ENCODE measurements around the gene PRXL2B. TPM values are rescaled to one million over a fixed set of nuclear protein-coding genes. Genes with fewer than 3 reads are reported as not detected.

Gene PRXL2B
- total RNA-seq, 1 donor from 2014 or later: 29.9 TPM

- no peak for DNase-seq (ENCODE audit: low read depth, low spot score)
These were observed 46.9 kb downstream of the PRXL2B start for GRCh38 chr1:2633366-2633935.

DNA sequence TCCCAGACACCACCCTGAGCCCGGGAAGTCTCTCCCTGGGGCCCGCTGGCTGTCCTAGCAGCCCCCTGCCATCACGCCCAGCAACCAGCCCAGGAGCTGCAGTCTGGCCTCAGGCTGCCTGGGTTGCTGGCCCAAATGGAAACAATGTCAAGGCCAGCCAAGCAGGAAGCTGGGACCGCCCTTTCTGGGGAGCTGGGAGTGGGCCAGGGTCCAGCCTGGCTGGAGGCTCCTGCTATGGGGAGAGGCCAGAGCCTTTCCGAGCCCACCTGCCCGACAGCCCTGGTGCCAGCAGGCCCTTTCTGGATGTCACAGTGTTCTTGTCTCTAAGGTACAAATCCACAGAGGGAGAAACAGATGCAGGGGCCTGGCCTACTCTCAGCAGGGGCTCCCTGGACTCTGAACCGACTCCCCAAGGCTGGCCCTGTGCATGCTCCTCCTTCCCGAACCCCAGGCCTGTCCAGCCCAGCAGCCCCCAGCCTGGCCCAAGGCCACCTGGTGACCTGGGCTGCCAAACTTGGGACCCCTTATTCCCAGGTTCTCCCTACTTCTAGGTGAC lies 47.4 kb downstream of the PRXL2B start:
- DNase-seq (ENCODE audit: low read depth, low spot score): no peak

- DNase-seq (ENCODE audit: low read depth, low spot score): no peak
These were observed 48.9 kb downstream of the PRXL2B start for GRCh38 chr1:2635361-2636010.

DNA sequence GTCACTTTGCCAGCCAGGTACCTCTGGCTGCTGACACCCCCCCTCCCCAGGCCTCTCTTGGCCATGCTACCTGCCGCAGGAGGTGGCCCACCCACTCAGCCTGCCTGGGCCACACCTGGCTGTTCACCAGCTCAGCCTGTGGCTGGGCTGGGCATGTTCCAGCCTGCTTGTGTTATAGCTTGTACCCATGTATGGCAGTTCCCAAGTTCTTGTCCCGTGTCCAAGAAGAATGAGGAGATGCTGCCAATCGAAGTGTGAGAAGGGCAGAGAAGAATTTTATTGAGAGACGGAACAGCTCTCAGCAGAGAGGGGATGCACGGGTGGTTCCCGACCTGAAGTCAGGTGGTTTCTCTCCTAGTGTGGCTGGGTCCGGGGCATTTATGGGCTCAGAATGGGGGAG lies 50.2 kb downstream of the PRXL2B start:
- DNase-seq (ENCODE audit: low read depth, low spot score): no peak

GRCh38 chr1:2637442-2638145 lies 51.0 kb downstream of the PRXL2B start:
- DNase-seq (ENCODE audit: low read depth, low spot score): no peak

DNA sequence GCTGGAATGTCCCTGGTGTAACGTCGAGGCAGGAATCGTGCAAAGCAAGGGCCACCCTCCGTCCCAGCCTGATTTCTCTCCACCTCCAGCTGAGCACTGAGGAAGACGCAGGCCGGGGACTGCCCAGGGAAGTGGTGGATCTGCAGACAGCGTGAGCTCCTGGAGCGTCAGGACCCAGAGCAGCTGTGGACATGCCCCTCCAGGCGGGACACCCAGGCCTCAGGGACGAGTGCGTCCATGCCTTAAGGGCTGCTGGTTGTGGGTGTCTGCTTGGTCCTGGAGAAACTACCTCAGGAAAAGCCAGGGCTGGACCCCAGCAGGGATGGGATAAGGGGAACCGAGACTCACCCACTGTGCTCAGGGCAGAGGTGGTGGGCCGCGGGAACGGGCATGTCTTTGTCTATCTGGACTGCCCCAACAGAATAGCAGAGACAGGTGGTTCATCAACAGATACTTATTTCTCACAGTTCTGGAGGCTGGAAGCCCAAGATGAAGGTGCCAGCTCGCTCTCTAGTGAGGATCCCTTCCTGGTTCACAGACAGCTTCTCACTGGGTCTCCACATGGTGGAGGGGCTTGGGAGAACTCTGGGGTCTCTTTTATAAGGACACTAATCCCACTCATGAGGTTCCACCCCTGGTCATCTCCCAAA lies 52.0 kb downstream of the PRXL2B start:
- no peak for DNase-seq (ENCODE audit: low read depth, low spot score)

DNA sequence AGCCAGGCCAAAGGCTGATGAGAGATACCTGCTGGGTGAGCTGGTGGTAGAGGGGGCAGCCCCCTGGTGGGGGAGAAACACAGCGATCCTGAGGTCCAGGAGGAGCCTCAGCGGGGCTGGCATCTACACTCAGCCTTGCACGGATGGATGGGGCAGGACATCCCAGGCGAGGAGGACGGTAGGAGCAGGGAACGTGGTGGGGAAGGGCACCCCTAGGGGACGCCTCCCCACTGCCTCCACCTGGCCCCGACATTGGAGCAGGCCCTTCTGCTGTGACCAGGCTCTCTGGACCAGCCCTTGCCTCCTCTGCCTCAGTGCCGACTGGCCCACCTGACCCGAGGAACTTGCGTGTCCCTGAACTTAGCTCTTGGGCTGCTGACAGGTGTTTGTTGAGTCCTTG lies 52.6 kb downstream of the PRXL2B start:
- DNase-seq (ENCODE audit: low read depth, low spot score): no peak

- DNase-seq (ENCODE audit: low read depth, low spot score): no peak
These were observed 53.3 kb downstream of the PRXL2B start for GRCh38 chr1:2639607-2640521.

DNA sequence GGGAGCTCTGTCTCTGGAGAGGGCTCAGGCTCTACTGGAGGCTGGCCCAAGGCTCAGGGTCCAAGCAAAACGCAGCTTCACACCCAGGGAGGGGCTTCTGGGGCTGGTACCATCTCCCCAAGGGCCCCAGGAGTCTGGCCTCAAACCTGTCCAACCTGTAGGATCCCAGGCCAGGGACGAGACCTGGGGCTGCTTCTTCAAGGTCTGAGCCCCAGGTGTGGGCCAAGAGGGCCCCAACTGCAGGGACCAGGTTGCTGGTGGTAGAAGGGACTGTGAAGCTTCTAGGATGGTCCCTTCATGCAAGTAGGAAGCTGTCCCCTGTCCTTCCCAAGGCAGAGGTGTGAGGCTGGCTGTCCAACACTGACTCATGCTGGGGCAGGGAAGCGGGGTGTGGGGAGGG lies 54.0 kb downstream of the PRXL2B start:
- no peak for DNase-seq (ENCODE audit: low read depth, low spot score)

Other genes with a start within 250 kb of the PRXL2B start
- gene MORN1, start 195.2 kb upstream of the PRXL2B start, total RNA-seq: 4.1 and 4.3 TPM in 2 replicates
- gene RER1, start 194.9 kb upstream of the PRXL2B start, total RNA-seq: 88.8 and 97.9 TPM in 2 replicates
- gene PEX10, start 174.2 kb upstream of the PRXL2B start, total RNA-seq: 33.7 and 41.0 TPM in 2 replicates
- gene PLCH2, start 110.5 kb upstream of the PRXL2B start, total RNA-seq: 0.04 and 0.13 TPM in 2 replicates
- gene PANK4, start 60.2 kb upstream of the PRXL2B start, total RNA-seq: 22.4 and 28.4 TPM in 2 replicates
- gene HES5, start 56.5 kb upstream of the PRXL2B start, total RNA-seq: not detected in 2 replicates
- gene TNFRSF14, start 30.4 kb upstream of the PRXL2B start, total RNA-seq: 25.5 and 41.0 TPM in 2 replicates
- 2.7 and 3.7 TPM in 2 replicates for gene MMEL1, start 46.2 kb downstream of the PRXL2B start, total RNA-seq
- gene TTC34, start 214.9 kb downstream of the PRXL2B start, total RNA-seq: 0.07 TPM in 2 replicates